ENCODE measurements around the gene RASAL3.
"Not testable (repeated sequence)": the region's sequence is repeated elsewhere in the genome, so short reads cannot be mapped to it uniquely, and the experiment has no call there.

Gene RASAL3

DNA sequence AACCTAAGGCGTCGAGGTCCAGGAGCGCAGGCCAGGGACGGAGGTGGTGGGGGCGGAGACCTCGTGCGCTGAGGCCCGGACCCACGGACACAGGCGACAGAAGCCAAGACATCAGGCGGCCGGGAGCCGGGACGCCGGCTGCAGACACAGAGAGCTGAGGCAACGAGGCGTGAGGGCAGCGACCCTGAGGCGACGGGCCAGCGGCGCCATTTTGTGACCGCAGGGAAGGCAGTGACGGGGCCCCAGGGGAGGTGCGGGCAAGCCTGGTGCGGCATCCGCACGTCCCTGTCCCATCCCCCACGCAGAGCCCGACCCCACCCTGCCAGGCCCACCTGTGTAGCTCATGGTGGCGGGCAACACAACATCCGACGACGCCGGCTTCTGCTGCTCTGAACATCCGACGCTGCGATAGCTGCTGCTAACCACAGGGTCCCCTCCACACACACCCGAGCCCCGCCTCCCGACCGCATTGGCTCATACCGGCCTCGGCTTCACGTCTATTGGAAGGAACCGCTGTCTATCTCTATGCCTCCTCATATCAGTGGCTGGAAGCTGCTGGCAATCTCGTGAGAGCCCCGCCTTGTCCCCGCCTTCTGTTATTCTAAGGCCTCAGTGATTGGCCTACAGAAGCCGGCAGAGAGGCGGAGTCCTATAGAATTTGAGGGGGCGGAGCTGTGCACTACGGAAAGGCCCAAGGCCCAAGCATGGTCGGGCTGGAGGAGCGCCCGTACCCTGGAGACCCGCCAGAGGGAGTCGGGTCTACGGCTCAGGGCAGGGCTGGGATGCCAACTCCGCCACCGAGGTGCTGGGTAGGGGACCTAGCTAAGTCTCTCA lies 45.5 kb downstream of the RASAL3 start, which contains the start of gene AKAP8L:
Gene AKAP8L, minus strand, starts transcription at position 410 of the 834 bp plus-strand sequence. Its CDS starts 65 bp downstream, at position 345.
- DNase-seq: peak; percentile 99

DNA sequence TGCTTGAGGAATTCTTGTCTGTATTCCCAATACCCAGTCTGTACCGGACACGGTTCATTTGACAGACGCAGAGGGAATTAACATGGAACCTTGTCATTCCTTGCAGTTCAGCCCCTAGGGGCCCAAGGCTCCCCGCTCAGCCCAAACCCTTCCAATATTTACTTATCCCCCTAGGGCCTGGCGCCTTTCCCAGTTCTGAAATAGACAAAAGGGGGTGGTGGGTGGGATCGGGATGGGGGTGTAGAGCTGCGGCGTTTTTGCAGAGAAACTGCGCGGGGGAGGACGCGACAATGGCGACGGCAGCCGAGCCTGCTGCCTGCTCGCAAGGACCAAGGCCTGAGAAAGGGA lies 46.1 kb downstream of the RASAL3 start:
- no peak for DNase-seq

DNA sequence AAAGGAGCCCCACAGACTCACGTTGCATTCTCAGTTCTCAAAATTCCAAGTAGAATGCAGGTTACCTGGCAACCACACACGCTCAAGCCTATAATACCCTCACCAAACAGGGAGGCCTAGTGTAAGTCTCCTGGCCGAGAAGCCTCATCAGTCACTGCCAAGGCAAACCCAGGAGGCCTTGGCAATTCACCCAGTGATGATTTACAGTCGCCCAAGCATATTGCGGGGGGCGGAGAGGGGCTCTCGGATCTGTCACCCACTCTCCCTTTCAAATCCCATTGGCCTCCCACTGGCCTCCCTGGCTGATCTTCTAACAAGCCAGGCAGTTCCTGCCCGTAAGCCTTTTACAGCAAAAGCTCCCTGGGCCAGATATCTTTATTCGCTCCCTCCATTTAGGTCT lies 46.6 kb downstream of the RASAL3 start:
- DNase-seq: no peak

DNA sequence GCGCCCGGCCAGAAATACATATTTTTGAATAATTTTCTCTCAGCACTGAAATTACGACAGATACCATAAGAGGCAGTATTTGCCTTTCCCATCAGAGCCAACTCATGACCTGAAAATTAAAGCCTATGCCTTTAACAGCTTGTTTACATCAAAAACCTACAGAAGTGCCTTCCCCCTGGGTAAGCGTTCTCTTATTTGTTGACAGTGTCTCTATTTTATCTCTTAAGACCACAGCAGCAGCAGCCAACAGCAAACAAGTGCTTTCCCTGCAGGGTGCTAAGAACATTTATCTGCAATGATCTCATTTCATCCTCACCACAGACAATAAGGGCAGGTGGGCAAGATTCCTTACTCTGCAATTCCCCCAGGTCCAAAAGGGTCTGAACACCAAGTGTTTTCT lies 51.5 kb downstream of the RASAL3 start:
- no peak for DNase-seq

DNA sequence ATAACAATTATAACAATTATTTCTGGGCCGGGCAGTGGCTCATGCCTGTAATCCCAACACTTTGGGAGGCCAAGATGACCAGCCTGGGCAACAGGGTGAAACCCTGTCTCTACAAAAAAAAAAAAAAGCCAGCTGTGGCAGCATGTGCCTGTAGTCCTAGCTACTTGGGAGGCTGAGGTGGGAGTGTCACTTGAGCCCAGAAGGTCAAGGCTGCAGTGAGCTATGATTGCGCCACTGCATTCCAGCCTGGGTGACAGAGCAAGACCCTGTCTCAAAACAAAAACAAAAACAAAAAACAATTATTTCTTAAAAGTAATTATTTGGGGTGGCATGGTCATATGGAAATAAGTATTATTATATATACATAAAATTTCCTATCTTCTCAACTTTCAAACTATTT lies 53.0 kb downstream of the RASAL3 start:
- DNase-seq: not testable (repeated sequence)

DNA sequence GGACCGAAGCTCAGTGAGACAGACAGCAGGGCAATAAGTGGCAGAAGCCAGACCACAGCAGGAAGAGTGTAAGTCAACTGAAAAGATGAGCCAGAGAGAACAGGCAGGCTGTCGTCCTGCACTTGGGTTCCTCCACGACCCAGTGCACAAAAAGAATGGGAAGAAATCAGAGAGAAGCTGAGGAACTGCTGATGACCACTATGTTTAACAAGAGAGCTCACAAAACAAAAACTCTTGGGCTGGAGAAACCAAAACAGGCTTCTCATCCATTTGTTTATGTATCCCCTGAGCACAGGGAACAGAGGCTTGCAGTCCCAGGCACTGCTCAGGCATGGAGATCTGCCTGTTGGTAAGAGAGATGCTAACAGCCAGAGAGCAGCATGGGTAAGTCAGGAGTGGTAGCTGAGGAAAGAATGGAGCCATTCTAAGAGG lies 59.5 kb downstream of the RASAL3 start:
- DNase-seq: no peak

DNA sequence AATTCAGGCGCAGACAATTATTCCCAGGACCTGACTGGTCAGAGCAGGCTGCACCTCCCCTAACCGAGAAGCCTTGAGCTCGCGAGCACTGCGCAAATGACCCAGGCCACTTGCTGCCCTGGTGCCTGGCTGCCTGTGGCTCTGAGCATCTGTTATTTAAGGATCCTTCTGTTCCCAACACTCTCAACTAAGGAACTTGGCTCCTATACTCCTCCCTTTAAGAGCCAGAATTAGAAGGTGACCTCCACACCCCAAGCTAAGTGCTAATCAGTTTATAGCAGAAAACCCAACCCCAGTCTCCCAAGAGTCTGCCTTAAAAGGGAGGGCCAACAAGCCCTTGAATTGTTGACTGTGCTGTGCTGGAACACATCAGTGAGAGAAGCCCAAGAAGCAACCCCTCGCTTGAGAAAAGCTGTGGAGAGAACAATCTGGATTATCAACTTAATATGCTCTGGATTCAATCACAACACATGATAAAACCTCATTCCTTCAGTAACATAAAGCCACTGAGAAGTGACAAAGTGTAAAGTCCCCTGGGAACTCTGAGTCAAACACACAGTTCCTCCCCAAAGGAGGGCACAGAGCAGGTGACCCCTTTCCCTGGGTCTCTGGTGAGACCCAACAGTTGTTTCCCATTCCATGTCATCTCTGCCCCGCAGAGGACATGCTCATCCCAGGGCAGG lies 60.1 kb downstream of the RASAL3 start:
- DNase-seq: no peak

DNA sequence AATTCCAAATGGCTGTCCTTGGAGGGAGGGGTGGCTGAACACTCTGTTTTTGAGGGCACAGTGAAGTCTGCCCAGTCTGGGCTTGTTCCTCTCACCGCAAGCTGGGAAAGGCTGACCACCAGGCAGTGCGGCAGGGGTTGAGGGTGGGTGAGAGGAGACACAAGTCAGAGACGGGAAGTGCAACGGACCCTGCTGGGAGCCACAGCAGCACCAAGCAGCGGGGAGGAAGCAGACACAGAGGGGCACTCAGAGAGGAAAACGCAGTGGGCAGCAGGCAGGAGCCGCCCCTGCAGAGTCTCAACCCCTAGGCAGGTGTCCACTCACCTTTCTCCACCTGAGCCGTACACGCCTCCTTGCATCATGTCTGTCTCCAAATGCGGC lies 61.2 kb downstream of the RASAL3 start:
- no peak for DNase-seq

DNA sequence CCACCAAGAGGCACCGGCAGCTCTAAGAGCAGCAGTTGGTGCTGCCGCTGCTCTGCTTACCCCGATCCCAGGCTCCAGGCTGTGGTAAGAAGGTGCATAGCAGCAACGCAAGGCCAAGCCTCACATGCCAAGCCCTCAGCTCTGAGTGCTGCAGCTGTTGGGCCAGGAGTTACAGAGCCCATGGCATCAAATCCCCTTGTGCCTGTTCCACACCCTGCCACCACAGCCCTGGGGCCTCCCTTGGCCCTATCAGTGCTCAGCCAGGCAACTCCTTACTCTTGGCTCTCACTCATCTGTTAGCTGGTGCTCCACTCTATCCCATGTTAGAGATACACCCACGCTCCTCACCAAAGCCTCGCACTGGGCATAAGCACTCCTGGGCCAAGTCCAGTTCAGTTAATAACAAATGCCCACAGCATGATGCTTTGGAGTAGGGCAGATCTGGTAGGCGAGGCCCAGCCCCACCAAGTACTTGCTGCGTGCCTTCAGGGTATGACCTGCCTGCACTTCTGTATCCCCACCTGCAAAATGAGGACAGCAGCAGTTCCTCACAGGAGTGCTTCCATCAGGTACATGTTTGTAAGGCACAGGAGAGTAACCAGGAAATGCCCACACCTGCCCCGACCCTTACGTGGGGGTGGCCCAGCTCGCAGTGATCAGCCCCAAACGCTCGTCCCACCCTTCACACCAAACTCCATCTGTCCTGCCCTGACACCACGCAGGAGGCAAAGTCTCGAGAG lies 61.8 kb downstream of the RASAL3 start:
- no peak for DNase-seq

Measured in central memory CD4-positive, alpha-beta T cell (primary cell).